Parathyroid adenoma (tissue), 2 donors: Measurements from ENCODE around the gene RC3H1.

Experiments
- H2AFZ ChIP-seq: fragments of 300-600 bp; sonication (generic); one replicate; pipeline ENCODE4 v1.7.0; 2017; ENCODE audit warnings: antibody characterized with exemption, mild to moderate bottlenecking
- H3K27ac ChIP-seq: fragments of 300-600 bp; sonication (generic); one replicate; pipeline ENCODE4 v1.7.0; 2017
- H3K27me3 ChIP-seq: fragments of 300-600 bp; sonication (generic); one replicate; pipeline ENCODE4 v1.7.0; 2017; ENCODE audit warnings: low read length; ENCODE audit not compliant: control insufficient read depth, insufficient read depth
- H3K36me3 ChIP-seq: fragments of 300-600 bp; sonication (generic); one replicate; pipeline ENCODE4 v1.7.0; 2017; ENCODE audit warnings: low read length; ENCODE audit not compliant: control insufficient read depth, insufficient read depth
- H3K4me1 ChIP-seq: fragments of 300-600 bp; sonication (generic); one replicate; pipeline ENCODE4 v1.7.0; 2017; ENCODE audit warnings: control low read depth
- H3K4me2 ChIP-seq: fragments of 300-600 bp; sonication (generic); one replicate; pipeline ENCODE4 v1.7.0; 2017; ENCODE audit warnings: low read length
- H3K4me3 ChIP-seq: fragments of 300-600 bp; sonication (generic); one replicate; pipeline ENCODE4 v1.7.0; 2017; ENCODE audit warnings: low read depth, low read length
- H3K79me2 ChIP-seq: fragments of 300-600 bp; sonication (generic); one replicate; pipeline ENCODE4 v1.7.0; 2017; ENCODE audit warnings: control low read depth
- H3K9ac ChIP-seq: fragments of 300-600 bp; sonication (generic); one replicate; pipeline ENCODE4 v1.7.0; 2017; ENCODE audit warnings: mild to moderate bottlenecking
- H3K9me3 ChIP-seq: fragments of 300-600 bp; sonication (generic); one replicate; pipeline ENCODE4 v1.7.0; 2017; ENCODE audit warnings: low read length; ENCODE audit not compliant: control insufficient read depth
- TF ChIP-seq, protein P1 (sequence below): fragments of 300-600 bp; sonication (generic); IDR thresholded peaks from one replicate; pipeline ENCODE4 v1.7.0; 2017; ENCODE audit warnings: antibody characterized with exemption, mild to moderate bottlenecking
- donor health status: primary hyperparathyroidism.

Gene RC3H1

GRCh38 chr1:174041369-174041768 lies 19.2 kb upstream of the RC3H1 start:
- no peak overlapping the region for H3K9ac ChIP-seq
- TF ChIP-seq, protein P1, sequence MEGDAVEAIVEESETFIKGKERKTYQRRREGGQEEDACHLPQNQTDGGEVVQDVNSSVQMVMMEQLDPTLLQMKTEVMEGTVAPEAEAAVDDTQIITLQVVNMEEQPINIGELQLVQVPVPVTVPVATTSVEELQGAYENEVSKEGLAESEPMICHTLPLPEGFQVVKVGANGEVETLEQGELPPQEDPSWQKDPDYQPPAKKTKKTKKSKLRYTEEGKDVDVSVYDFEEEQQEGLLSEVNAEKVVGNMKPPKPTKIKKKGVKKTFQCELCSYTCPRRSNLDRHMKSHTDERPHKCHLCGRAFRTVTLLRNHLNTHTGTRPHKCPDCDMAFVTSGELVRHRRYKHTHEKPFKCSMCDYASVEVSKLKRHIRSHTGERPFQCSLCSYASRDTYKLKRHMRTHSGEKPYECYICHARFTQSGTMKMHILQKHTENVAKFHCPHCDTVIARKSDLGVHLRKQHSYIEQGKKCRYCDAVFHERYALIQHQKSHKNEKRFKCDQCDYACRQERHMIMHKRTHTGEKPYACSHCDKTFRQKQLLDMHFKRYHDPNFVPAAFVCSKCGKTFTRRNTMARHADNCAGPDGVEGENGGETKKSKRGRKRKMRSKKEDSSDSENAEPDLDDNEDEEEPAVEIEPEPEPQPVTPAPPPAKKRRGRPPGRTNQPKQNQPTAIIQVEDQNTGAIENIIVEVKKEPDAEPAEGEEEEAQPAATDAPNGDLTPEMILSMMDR: no peak
- no peaks in the 10 kb centered on the region for H3K4me1 ChIP-seq
- H2AFZ ChIP-seq: no peak overlapping the region
- H3K27ac ChIP-seq: no peak overlapping the region
- H3K9me3 ChIP-seq: no peaks in the 10 kb centered on the region
- no peak overlapping the region for H3K4me2 ChIP-seq
- H3K79me2 ChIP-seq: no peaks in the 10 kb centered on the region
- H3K27me3 ChIP-seq: no peaks in the 10 kb centered on the region
- H3K4me3 ChIP-seq: no peak overlapping the region
- H3K36me3 ChIP-seq: no peaks in the 10 kb centered on the region

DNA sequence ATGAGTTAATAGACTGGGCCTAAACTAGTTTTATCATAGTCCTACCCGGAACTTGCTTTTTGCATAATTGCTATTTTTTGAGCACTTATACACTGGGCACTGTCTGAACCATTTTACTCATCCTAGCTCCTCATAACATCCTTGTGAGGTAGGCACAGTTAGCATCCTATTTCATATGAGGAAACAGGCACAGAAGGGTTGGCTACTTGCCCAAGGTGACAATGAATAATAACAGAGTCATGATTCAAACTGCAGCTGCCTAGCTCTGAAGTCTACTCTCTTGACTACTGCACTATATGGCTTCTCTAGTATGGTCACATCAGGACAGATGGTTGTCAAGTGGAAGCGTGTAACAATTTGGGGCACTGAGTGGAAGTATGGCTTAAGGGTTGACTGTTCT lies 18.2 kb upstream of the RC3H1 start:
- TF ChIP-seq, protein P1: no peak
- H3K36me3 ChIP-seq: no peaks in the 10 kb centered on the region

GRCh38 chr1:174039027-174039426 lies 16.9 kb upstream of the RC3H1 start:
- H3K79me2 ChIP-seq: no peaks in the 10 kb centered on the region
- no peak overlapping the region for H3K4me2 ChIP-seq
- no peak overlapping the region for H2AFZ ChIP-seq
- no peak overlapping the region for H3K4me3 ChIP-seq
- no peaks in the 10 kb centered on the region for H3K36me3 ChIP-seq
- H3K27ac ChIP-seq: no peak overlapping the region
- no peaks in the 10 kb centered on the region for H3K4me1 ChIP-seq
- TF ChIP-seq, protein P1: no peak
- no peaks in the 10 kb centered on the region for H3K27me3 ChIP-seq
- H3K9ac ChIP-seq: no peak overlapping the region
- no peaks in the 10 kb centered on the region for H3K9me3 ChIP-seq

More for the DNA sequence above, 18.2 kb upstream of the RC3H1 start:
- H3K27ac ChIP-seq: no peak overlapping the region
- no peaks in the 10 kb centered on the region for H3K9me3 ChIP-seq
- no peaks in the 10 kb centered on the region for H3K27me3 ChIP-seq
- no peak overlapping the region for H2AFZ ChIP-seq
- H3K9ac ChIP-seq: no peak overlapping the region
- H3K79me2 ChIP-seq: no peaks in the 10 kb centered on the region
- no peak overlapping the region for H3K4me3 ChIP-seq
- H3K4me2 ChIP-seq: no peak overlapping the region
- no peaks in the 10 kb centered on the region for H3K4me1 ChIP-seq

DNA sequence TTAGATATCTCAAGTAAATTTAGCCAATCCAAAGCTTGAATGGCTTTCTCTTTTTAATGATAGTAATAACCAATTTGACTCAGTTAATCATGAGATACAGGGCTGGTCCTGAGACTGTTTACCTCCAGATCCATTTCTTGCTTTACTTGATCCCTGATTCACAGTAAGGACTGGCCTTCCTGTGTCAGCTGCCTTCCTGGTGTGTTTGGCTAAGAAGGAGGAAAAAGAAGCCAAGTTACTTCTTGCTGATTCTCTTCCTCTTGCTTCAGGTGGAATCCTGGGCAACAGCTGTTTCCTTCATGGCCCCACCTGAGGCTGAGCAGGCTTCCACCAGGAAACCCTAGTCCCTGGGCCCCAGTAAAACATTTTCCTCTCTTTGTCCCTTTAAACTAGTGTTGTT lies 14.6 kb upstream of the RC3H1 start:
- Histone ChIP-seq H3K4me1 (no peaks in the 10 kb centered on the region), H3K4me3 (no peak overlapping the region), H3K9me3 (no peaks in the 10 kb centered on the region), H3K4me2 (no peak overlapping the region), H3K27ac (no peak overlapping the region), H3K79me2 (no peaks in the 10 kb centered on the region), H3K27me3 (no peaks in the 10 kb centered on the region), H3K36me3 (no peaks in the 10 kb centered on the region), H2AFZ (no peak overlapping the region), H3K9ac (no peak overlapping the region)
- TF ChIP-seq, protein P1: no peak

DNA sequence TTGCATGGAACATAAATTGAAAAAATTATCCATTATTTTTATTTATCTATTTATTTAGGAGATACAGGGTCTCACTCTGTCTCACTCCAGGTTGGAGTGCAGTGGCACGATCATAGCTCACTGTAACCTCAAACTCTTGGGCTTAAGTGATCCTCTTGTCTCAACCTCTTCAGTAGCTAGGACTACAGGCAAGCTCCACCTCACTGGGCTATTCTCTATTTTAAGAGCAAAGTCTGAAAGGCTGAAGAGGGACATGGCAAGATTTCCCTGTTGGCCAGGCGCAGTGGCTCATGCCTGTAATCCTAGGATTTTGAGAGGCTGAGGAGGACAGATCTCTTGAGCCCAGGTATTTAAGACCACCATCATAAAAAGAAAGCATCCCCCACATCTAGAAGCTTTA lies 14.0 kb upstream of the RC3H1 start:
- TF ChIP-seq, protein P1: no peak
- Histone ChIP-seq H3K36me3 (no peaks in the 10 kb centered on the region), H3K4me1 (no peaks in the 10 kb centered on the region)

More for the DNA sequence above, 14.0 kb upstream of the RC3H1 start:
- Histone ChIP-seq H3K4me2 (no peak overlapping the region), H3K9ac (no peak overlapping the region), H3K9me3 (no peaks in the 10 kb centered on the region), H3K27ac (no peak overlapping the region), H2AFZ (no peak overlapping the region), H3K27me3 (no peaks in the 10 kb centered on the region), H3K4me3 (no peak overlapping the region), H3K79me2 (no peaks in the 10 kb centered on the region)
